Left hindlimb (tissue), 1 donor: ENCODE results near the gene LDOC1.
"Not testable (repeated sequence)": the region's sequence is repeated elsewhere in the genome, so short reads cannot be mapped to it uniquely, and the experiment has no call there.

ENCODE experiments used
- DNase-seq: peaks from one replicate; pipeline ENCODE4 v3.0.0-alpha.2; 2018

The LDOC1 gene

DNA sequence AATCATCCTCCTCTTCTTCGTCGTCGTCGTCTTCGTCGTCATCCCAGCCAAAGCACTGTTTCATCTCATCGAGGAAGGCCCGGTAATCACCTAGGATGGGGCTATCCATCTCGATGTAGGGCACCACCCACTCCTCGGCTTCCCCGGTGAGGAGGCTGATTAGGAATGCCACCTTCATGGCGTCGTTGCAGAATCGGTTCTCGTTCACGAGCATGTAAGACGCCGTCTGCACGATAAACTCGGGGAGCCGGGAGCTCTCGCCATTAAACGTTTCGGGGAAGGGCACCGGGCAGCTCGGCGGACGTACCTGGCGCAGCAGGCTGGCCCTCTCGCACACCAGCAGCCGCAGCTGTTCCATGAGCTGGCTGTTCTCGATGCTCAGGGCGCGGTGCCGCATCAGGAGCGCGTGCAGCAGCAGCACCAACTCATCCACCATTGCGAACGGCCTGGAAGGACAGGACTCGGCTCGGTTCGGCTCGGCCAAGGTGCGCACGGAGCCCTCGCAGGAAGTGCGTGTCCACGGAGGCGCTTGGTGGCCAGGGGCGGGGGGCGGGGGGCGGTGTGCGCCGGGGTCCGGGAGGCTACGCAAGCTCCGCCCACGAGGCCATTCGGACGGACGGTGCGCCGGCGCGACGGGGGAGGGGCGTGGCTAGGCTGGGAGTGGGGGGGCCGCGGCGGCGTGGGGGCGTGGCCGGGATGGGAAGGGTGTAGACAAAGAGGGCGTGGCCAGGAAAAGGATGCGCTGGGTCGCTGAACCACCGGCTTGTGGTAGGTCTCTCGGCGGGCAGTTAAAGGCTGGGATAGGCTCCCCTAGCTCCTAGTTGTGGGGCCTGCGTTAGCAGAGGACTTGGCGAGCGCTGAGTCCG lies at the start of gene LDOC1:
LDOC1 (minus strand) TSS at position 544 of the 866 bp plus-strand sequence; CDS start at position 436, 108 bp downstream.
- peak; percentile 88 for DNase-seq

DNA sequence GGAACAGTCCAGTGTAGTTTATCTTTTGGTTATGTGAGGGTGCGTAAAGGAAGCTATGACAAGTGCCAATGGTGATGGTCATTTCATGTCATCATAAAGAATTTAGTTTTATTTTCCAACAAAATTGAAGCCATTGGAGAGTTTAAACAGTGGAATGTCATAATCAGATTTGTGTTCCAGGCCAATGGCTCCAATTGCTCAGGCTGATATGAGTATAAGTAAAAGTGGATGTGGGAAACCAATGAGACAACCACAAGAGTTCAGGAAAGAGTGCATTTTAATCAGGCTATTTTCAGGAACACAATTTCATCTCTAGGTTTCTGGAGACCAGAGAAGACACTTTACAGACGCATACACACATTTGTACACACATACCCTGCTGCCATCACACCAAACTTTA lies 44.7 kb upstream of the LDOC1 start:
- no peak for DNase-seq

DNA sequence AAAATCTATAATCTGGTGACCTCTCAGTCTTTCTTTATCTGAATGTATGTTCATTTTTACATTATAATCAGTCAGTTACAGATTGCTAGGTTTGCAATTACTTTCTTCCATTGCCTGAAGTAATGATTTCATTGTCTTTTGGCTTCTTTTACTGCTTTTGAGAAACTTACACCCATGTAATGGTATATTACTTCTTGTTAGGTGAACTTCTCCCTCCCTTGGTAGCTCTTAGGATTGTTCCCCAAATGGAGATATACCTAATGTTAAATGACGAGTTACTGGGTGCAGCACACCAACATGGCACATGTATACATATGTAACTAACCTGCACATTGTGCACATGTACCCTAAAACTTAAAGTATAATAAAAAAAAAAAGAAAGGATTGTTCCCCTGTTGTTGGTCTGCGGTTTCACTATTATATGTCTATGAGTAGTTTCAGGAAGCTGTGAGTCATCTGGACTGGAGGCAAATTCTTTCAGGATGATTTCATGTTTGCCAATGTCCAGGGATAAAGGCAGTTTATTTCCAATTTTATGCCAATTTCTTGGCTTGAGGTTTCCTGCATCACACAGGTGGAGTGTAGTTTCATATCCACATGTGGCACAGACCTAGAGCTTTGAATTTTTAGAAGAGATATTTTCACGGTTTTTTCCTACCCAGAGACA lies 43.5 kb upstream of the LDOC1 start:
- DNase-seq = no peak

GRCh38 chrX:141214196-141214595 lies 37.3 kb upstream of the LDOC1 start:
- no peak for DNase-seq

- DNase-seq = no peak
Measured at GRCh38 chrX:141201962-141202361, 25.0 kb upstream of the LDOC1 start.

DNA sequence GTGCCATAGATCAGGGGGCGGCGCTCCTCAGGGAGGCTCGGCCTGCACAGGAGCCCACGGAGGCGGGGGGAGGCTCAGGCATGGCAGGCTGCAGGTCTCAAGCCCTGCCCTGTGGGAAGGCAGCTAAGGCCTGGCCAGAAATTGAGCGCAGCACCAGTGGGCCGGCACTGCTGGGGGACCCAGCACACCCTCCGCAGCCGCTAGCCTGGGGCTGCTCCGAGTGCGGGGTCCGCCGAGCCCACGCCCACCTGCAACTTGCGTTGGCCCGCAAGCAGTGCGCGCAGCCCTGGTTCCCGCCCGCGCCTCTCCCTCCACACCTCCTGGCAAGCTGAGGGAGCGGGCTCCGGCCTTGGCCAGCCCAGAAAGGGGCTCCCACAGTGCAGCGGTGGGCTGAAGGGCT lies 11.6 kb upstream of the LDOC1 start:
- not testable (repeated sequence) for DNase-seq

DNA sequence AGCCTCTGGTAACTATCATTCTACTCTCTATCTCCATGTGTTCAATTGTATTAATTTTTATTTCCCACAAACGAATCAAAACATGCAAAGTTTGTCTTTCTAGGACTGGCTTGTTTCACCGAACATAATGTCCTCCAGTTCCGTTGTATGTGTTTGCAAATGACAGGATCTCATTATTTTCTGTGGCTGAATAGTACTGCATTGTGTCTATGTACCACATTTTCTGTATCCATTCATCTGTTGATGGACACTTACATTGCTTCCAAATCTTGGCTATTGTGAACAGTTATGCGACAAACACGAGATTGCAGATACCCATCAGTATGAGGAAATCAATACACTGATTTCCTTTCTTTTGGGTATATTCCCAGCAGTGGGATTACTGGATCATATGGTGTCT lies 8.4 kb upstream of the LDOC1 start:
- no peak for DNase-seq

GRCh38 chrX:141183000-141183399 lies 6.1 kb upstream of the LDOC1 start:
- no peak for DNase-seq

- DNase-seq = no peak
Measured at GRCh38 chrX:141180851-141181250, 3.9 kb upstream of the LDOC1 start.

DNA sequence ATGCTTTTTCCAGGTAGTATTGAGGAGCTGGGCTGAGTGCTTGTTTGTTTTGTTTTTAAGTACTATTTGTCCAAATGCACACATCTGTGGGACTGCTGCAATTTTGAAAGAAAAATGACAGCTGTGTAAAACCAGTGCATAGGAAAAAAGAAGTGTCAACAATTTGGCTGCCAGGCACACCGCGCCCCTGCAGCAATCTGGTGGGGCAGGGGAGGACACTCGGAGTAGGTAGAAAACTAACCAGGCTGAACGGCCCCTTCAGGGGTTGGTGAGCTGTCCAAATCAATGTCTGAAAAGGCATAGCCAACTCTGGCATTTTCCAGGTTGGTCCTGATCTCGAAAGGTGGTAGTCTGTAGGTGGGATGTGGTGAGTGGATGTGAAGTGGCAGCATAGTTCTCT lies 1.1 kb downstream of the LDOC1 start:
- DNase-seq = no peak

- no peak for DNase-seq
Measured at GRCh38 chrX:141164406-141164805, 12.5 kb downstream of the LDOC1 start.

DNA sequence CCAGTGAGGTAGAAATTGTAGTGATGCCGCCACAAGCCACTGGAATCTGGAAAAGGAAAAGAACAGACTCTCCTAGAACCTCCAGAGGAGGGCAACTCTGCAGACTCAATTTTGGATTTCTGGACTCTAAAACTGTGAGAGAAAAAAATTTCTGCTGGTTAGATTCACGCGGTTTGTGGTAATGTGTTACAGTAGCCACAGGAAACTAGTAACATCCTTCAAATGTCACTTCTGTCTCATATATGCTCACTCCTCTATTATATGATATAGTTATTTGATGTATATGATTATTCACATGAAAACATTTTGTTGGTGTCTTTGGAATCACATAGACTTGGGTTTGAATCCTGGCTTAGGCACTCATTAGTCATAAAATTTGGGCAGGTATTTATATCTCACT lies 18.8 kb downstream of the LDOC1 start:
- no peak for DNase-seq

GRCh38 chrX:141155231-141155630 lies 21.7 kb downstream of the LDOC1 start:
- DNase-seq = not testable (repeated sequence)

- DNase-seq = no peak
Measured at GRCh38 chrX:141142946-141143345, 34.0 kb downstream of the LDOC1 start.

- DNase-seq = no peak
Measured at GRCh38 chrX:141133272-141133671, 43.7 kb downstream of the LDOC1 start.

DNA sequence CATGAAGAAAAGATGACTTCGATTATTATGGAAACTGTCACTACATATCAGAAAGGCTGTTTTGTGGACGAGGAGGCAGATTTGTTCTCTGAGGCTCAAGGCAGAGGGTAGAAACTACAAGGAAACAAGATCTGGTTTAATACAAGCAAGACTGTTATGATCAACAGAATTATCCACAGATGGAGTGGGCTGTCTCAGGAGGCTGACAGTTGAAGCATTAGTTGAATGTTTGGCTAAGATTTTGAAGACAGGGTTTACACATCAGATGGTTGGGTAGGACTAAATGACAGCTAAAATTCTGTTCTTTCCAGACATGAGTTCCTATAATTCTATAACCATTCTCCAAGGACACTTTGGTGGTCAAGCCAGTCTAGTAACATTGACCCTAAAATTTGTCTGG lies 49.8 kb downstream of the LDOC1 start:
- no peak for DNase-seq
